Stimulated activated CD4-positive, alpha-beta T cell treated with anti-CD3 and anti-CD28 coated beads, TNF-alpha, amount 100 ng/mL, for 48 hours (primary cell): Measurements from ENCODE around the gene PIK3CD.
"Not testable (repeated sequence)": the region's sequence is repeated elsewhere in the genome, so short reads cannot be mapped to it uniquely, and the experiment has no call there.

Experiments
- DNase-seq, 3 donors: peaks; one replicate each; pipeline ENCODE4 v3.0.0-alpha.2; 2020; ENCODE audit warnings: low read depth in 3 of 3

The PIK3CD gene

DNA sequence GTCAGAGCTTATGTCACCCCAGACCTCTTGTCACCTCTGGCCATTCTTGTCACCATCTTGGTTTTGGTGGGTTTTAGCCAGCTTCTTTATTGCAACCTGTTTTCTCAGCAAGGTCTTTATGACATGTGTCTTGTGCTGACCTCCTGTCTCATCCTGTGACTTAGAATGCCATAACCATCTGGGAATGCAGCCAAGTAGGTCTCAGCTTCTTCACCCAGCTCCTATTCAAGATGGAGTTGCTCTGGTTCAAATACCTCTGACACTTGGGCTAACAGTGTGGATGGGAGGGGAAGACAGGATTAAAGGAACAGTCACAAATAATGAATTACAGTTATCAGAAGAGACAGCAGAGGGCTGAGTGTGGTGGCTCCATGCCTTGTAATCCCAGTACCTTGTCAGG lies 30.5 kb upstream of the PIK3CD start:
- no peak for DNase-seq

- no peak for DNase-seq
These were observed 27.4 kb upstream of the PIK3CD start for GRCh38 chr1:9624081-9624480.

DNA sequence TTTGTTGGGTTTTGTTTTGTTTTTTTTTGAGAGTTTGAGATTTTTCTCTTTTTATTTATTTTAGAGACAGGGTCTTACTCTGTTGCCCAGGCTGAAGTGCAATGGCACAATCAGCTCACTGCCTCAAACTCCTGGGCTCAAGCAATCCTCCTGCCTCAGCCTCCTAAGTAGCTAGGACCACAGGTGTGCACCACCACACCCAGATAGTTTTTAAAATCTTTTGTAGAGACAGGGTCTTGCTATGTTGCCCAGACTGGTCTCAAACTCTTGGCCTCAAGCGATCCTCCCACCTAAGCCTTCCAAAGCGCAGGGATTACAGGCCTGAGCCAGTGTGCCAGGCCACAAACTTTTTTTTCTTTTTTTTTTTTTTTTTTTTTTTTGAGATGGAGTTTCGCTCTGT lies 26.5 kb upstream of the PIK3CD start:
- DNase-seq, result not testable (repeated sequence)

DNA sequence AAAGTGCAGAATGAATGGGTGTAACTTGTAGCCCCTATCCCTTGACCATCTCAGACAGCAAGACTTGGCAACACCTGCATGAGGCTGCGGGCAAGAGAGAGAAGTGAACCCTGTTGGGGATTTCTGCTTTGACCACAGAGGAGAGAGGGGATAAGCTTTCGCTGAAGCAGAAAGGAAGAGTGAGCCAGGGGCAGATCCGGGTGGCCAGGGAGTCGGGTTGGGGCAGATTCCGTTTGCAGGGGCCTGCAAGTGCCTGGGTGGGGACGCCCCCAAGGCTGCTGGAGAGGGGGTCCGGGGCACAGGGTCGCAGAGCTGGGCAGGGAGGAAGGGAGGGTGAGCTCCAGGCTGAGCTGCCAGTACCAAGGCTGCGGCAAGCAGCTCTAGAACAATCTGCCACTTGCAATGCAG lies 25.3 kb upstream of the PIK3CD start:
- DNase-seq, result no peak

- DNase-seq, result peak; percentile 41 to 66 (median 60)
These were observed 22.7 kb upstream of the PIK3CD start for GRCh38 chr1:9628541-9629444.

DNA sequence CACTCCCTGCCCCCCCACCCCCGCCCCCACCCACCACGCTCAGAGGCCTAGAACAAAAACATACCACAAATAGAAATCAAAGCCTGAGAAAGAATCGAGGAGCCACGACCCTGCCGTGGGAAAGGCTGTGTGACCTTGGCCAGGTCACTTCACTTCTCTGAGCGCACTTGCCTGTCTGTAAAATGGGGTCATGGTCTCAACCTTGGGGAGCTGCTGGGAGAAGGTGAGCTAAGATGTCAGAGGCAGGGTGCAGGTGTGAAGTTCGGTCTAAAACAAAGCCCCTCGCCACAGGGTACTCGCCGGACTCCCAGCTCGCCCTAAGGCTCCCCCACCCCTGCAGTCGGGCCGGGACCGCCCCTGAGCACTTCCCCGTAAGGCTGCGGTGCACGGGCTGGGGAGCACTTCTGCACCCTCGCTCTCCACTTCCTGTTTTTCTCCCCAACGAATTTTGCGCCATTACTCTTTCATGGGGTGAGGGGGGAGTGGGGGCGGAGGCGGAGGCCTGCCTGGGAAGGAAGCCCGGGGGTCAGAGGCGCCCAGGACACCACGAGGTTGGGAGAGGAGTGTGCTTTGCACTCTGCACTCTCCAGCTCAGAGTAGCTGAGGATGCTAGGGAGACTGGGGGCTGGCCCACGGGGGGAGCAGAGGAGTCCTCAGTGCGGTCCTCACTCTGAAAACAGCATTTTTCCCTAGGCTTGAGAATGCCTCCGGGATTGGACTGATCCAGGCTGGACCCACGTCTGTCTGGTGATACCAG lies 21.9 kb upstream of the PIK3CD start:
- DNase-seq, result peak; percentile 45 to 71 (median 71)

DNA sequence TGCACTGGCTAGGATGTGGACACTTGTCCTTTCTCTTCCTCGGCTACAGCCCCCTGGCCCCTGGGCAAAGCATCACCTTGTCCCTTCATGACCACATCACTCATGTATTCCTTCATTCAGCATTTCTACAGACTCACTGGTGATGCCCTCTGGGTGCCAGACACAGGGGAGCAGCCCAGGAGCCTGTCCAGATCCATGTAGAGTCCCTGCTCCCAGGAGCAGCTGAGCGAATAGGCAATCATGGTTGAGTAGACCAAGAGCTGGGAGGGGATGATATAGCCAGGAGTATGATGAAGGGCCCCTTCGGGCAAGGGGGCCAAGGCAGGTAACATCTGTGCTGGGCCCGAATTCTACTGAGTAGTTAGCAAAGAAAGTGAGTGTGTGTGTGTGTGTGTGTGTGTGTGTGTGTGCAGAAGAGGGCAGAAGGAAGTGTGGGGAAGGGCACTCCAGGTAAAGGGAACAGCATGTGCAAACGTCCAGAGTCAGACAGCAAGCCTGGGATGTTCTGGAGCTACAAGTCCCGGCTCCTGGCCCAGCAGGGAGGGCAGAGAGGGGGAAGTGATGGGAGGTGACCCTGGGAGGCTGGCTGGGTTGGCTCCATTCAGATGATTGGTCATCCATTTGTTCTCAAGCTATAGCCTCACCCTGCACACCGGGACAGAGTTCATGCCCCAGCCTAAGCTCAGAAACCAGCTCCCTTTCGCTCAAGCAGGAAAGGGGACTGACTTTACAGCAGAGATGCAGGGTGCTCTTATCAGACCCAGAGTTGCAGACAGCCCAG lies 21.0 kb upstream of the PIK3CD start:
- no peak for DNase-seq

- no peak for DNase-seq
These were observed 19.9 kb upstream of the PIK3CD start for GRCh38 chr1:9631613-9632012.

DNA sequence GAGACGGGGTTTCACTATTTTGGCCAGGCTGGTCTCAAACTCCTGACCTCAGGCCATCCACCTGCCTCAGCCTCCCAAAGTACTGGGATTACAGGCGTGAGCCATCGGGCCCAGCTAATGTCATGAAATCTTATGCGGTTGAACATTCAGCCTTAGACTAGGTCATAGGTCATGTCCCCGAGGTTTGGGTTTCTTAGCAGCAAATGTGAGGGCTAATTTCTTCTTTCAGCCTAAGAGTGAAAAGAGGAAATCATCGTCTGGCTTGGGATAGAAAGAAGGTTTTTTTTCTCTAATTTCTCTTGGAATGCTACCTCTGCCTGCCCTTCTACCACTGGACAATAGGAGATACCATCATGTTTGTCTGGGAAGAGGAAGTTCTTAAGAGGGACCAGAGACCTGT lies 18.0 kb upstream of the PIK3CD start:
- DNase-seq, result no peak

- no peak for DNase-seq
These were observed 16.9 kb upstream of the PIK3CD start for GRCh38 chr1:9634582-9634981.

- DNase-seq, result no peak
These were observed 12.3 kb upstream of the PIK3CD start for GRCh38 chr1:9639227-9639626.

GRCh38 chr1:9643351-9644256 lies 7.9 kb upstream of the PIK3CD start:
- no peak for DNase-seq

DNA sequence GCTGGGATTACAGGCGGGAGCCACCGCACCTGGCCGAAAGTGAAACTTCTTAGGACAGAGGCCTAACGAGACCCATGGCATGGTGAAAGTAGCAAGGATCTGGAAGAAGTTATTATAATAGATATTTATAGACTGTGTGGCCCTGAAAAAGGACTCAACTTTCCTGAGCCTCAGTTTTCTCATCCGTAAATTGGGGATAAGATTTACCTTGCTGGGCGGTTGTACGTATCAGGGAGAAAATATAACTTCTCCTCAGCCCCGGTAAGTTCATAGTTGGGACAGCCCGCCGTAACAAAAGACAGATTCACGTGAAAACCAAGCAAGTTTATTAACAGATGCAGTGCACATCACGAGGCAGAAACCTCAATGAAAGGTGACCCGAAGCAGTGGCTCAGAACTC lies 5.5 kb upstream of the PIK3CD start:
- DNase-seq, result no peak

DNA sequence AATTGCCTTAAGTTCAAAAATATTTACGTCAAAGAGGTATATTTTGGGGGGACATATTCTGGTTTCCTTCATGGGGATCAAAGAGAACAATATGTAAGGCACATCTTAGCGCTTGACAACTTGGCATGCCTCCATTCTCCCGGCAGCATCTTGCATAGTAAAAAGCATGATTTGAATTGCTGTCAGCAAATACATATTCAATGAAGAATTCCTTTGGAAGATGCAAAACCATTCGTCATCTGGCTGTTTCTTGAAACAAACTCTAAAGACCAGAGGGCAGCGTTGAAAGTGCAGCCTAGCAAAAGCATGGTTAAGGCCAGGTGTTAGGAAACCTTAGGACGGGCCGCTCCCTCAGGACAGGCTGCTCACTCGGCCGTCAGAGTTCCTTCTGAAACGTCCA lies 3.4 kb upstream of the PIK3CD start:
- no peak for DNase-seq

- DNase-seq, result no peak
These were observed 1.8 kb upstream of the PIK3CD start for GRCh38 chr1:9649769-9650168.

DNA sequence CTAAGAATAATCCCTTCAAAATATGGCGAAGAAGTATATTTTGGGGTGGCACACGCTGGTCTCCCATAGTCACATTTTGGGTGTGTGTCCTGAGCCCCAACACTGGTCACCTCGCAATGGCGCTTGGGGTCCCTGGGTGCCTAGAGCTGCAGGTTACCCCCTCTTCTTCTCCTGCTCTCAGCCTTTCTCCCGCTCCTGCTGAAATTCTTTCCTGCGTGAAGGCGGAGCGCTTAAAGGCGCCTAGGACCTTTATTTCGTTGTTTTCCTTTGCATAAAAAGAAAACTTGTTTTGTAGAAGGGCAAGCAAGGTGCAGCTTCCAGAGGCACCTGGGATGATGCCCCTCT lies 339 bp upstream of the PIK3CD start:
- DNase-seq, result no peak

- peak in 1 of 3 donors; percentile 34 for DNase-seq
These were observed 1.1 kb downstream of the PIK3CD start for GRCh38 chr1:9652379-9653209.

DNA sequence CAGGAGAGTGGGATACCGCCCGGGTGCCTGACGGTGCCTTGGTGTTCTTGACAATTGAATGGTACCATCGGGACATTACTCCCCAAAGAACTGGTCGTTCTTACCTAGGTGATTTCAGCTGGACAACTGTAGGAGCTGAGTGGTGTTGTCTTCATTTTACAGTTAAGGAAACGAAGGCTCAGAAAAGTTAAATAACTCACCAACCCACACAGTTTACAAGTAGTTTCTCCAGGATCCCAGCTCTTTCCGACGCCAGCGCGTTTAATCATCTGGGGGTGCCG lies 1.6 kb downstream of the PIK3CD start:
- peak in 1 of 3 donors; percentile 21 for DNase-seq

DNA sequence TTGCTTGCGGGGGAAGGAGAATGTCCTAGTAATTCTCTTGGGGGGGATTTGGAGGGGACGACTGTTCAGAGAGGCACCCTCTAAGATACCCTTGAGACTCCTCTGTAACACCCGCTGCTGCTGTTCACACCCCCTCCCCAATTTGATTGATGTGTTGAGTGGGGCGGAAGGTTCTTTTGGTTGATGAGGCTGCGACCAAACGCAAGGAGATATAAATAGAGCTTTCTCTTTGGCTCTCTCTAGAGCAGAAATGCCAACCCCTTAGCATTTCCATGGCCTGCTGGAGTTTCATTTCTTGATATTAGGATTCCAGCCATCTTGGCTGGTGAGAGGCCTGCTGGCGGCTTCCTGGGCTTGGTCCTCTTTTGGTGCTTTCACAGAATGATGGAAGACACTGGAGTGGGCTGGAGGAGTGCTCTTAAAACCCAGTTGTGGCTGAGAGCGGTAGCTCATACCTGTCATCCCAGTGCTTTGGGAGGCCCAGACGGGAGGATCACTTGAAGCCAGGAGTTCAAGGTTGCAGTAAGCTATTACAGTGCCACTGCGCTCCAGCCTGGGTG lies 2.0 kb downstream of the PIK3CD start:
- DNase-seq, result no peak
